Heart left ventricle (tissue), 16 donors: Measurements from ENCODE around the gene MACF1. TPM values are rescaled to one million over a fixed set of nuclear protein-coding genes. Genes with fewer than 3 reads are reported as not detected.
A peak's percentile ranks its signal among the peaks of the same experiment; 100 is the strongest.

Experiments
- ATAC-seq, 4 donors: fragments of 200-7000 bp; cut with Tn5 transposase; one replicate each; pipeline ENCODE4 v1.9.1; 2020 to 2022; ENCODE audit warnings: moderate library complexity in 4 of 4, mild to moderate bottlenecking in 3 of 4, moderate number of reproducible peaks in 1 of 4
- DNase-seq, 5 donors: peaks; one replicate each; pipeline ENCODE4 v3.0.0-alpha.2; 2020
- H3K27ac ChIP-seq, 12 donors: fragments of 200-600 bp; sonication (generic) in 4 of 12; one replicate each; pipeline versions ENCODE4 v1.5.0 to v1.8.0; 2016 to 2022; ENCODE audit warnings: mild to moderate bottlenecking in 2 of 12
- H3K27me3 ChIP-seq, 9 donors: fragments of 200-600 bp; sonication (generic) in 2 of 9; one replicate each; pipeline versions ENCODE4 v1.5.1 to v1.8.0; 2016 to 2022; ENCODE audit warnings: mild to moderate bottlenecking in 3 of 9
- H3K36me3 ChIP-seq, 9 donors: fragments of 200-600 bp; sonication (generic) in 2 of 9; one replicate each; pipeline versions ENCODE4 v1.5.0 to v1.8.0; 2018 to 2022; ENCODE audit warnings: mild to moderate bottlenecking in 2 of 9
- H3K4me1 ChIP-seq, 12 donors: fragments of 200-600 bp; sonication (generic) in 4 of 12; one replicate each; pipeline versions ENCODE4 v1.5.0 to v1.8.0; 2016 to 2022; ENCODE audit warnings: mild to moderate bottlenecking in 3 of 12
- H3K4me3 ChIP-seq, 12 donors: fragments of 200-600 bp; sonication (generic) in 4 of 12; one replicate each; pipeline versions ENCODE4 v1.5.0 to v1.8.0; 2017 to 2022; ENCODE audit warnings: mild to moderate bottlenecking in 9 of 12, moderate library complexity in 4 of 12
- H3K9me3 ChIP-seq, 12 donors: fragments of 200-600 bp; sonication (generic) in 4 of 12; one replicate each; pipeline versions ENCODE4 v1.5.0 to v1.8.0; 2016 to 2022; ENCODE audit warnings: mild to moderate bottlenecking in 1 of 12
- POLR2A ChIP-seq, 2 donors: fragments of 450-650 bp; IDR thresholded peaks; one replicate each; pipeline ENCODE4 v1.6.1; 2017; ENCODE audit warnings: antibody characterized with exemption in 2 of 2, mild to moderate bottlenecking in 2 of 2, moderate library complexity in 2 of 2
- WGBS, 4 donors: extraction: QIAGEN DNeasy Blood & Tissue Kit in 2 of 4; methylation state at CpG; one replicate each; pipeline versions ENCODE4 v1.1.5 to v1.1.7; 2013 to 2018; 5-methylcytosine and 5-hydroxymethylcytosine counted together
- intact Hi-C, 10 donors: fragments of 100-400 bp; cut with DNase I; formaldehyde crosslinking; loops; one replicate each; pipeline versions ENCODE4 v1.11.1 to v1.14.2; 2022
- polyA plus RNA-seq, 2 donors: library from polyadenylated mRNA; stranded (reverse); fragments of 200-250 nt; gene quantifications; one replicate each; pipeline ENCODE4 v1.2.3, GENCODE V29; 2013
- total RNA-seq, 9 donors: library from RNA; depleted of rRNA in 2 of 9; stranded (reverse); fragments of >200 nt in 2 of 9; fragmentation: NEBNext Ultra II Directional in 3 of 9; extraction: Animal tissue kit (Norgen Biotek cat#: 25700) in 3 of 9; gene quantifications; one replicate each; pipeline versions ENCODE4 v1.1.0 to v1.2.4, GENCODE V29; 2016 to 2023
- TF ChIP-seq, protein P1 (sequence below), 12 donors: fragments of 200-600 bp; sonication (generic) in 4 of 12; IDR thresholded peaks; one replicate each; pipeline versions ENCODE4 v1.5.0 to v1.8.0; 2018 to 2022; ENCODE audit warnings: antibody characterized with exemption in 12 of 12, mild to moderate bottlenecking in 5 of 12
- donor health status: ischemic (EF 13 %, LVEDD 7.1; RV severe dilation, severe dysfunction).
- donor health status: healthy with polysubstance abuse.
- donor health status: DM: no; HTN: yes; CAD: no.
- donor health status: DM: no; HTN: no; CAD: no.
- donor health status: ischemic (EF 25% LVEDD 6.9; RV normal size, moderate dysfunction).
- donor health status: ischemic (EF 25% LVEDD 5.7; RV mildly dilated, moderate dysfunction).
- donor health status: healthy.
- donor health status: DM: yes; HTN: yes; CAD: no.
- donor health status: ischemic (EF 35%, LVEDD 5.7; RV mildly dilated, moderate dysfunction).
- donor health status: nonischemic (EF 11% LVEDD 7.7; RV severe dilation, severe dysfunction).
- donor health status: DM: yes; HTN: yes; CAD: no.
- donor health status: PGD.
- donor health status: ischemic (EF 29% LVEDD 5.4; RV normal size, mild dysfunction).
- donor health status: nonischemic (EF 23%, LVEDD 6.1; RV moderate dilation, normal function).

The MACF1 gene
- total and polyA plus RNA-seq, 11 donors, result 102 to 436 (median 251) TPM

DNA sequence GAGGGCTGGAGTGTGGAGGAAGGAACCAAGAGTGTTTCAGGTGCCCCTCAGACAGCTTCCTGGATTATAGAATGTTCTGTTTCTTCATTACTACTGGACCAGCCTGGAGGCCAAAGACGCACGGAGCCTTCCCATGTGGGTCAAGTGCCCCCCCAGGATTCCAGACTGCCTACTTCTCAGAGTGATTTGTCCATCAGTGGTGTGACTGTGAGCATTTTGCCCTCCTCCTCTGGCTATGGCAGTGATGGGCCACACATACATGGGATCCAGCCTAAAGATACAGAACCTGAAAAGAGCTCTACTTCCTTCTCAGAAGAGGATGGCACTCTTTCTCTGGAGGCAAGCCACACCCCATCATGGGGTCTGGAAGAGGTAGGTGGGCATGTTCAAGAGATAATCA, 64.9 kb downstream of the MACF1 start:
- no peak for TF ChIP-seq POLR2A (IDR thresholded peaks at IDR 0.05)
- TF ChIP-seq, protein P1, sequence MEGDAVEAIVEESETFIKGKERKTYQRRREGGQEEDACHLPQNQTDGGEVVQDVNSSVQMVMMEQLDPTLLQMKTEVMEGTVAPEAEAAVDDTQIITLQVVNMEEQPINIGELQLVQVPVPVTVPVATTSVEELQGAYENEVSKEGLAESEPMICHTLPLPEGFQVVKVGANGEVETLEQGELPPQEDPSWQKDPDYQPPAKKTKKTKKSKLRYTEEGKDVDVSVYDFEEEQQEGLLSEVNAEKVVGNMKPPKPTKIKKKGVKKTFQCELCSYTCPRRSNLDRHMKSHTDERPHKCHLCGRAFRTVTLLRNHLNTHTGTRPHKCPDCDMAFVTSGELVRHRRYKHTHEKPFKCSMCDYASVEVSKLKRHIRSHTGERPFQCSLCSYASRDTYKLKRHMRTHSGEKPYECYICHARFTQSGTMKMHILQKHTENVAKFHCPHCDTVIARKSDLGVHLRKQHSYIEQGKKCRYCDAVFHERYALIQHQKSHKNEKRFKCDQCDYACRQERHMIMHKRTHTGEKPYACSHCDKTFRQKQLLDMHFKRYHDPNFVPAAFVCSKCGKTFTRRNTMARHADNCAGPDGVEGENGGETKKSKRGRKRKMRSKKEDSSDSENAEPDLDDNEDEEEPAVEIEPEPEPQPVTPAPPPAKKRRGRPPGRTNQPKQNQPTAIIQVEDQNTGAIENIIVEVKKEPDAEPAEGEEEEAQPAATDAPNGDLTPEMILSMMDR (IDR thresholded peaks at IDR 0.05), result no peak
- no peak for ATAC-seq
- intact Hi-C loops, result no loop called here
- Histone ChIP-seq H3K36me3 (peaks cover 0 to 14% (median 0%) of the 10 kb centered on the region in 9 donors), H3K4me3 (peak overlapping the region in 4 of 12 donors; percentile 6 to 51 (median 38)), H3K27me3 (no peaks in the 10 kb centered on the region), H3K27ac (peak overlapping the region in 6 of 12 donors; percentile 22 to 84 (median 66)), H3K4me1 (peaks cover 7 to 85% (median 69%) of the 10 kb centered on the region in 12 donors), H3K9me3 (no peaks in the 10 kb centered on the region)
- 40 to 77% (median 61%) methylated on average over 2 of the region's 2 CpGs for WGBS, 4 donors
- DNase-seq, result no peak

DNA sequence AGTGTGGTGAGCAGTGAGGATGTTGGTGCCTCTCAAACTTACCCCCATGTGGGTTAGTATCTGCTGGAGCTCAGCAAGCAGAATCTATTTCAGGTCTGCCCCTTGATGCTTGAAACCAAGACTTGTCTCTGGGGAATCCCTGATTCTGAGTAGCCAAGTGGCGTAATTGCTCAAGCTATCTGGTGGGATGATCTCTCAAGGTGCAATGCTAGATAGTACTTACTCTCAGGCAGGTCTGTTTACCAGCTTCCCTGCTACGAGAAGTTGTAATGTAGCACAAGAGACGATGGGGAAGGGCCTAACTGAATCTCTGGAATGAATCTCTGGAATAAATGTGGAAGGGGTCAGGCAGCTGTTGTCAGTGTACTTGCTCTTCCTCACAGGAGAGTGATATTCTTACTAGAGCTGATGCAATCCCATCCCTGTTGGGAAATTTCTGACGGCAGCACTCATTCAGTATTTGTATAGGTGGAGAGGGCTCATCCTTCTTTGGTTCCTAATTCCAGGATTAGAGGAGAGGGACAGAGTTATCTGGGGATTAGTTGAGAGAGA, 65.4 kb downstream of the MACF1 start:
- no peak for TF ChIP-seq POLR2A (IDR thresholded peaks at IDR 0.05)
- TF ChIP-seq, protein P1 (IDR thresholded peaks at IDR 0.05), result no peak
- WGBS, 4 donors, result 68 to 80% (median 74%) methylated on average over 4 of the region's 4 CpGs
- intact Hi-C loops, result loop anchor here in 2 of 10 donors (5.0 to 10.0 kb wide), 2 partner anchors 168 to 265 kb away; no protein-coding TSS in a partner anchor

DNA sequence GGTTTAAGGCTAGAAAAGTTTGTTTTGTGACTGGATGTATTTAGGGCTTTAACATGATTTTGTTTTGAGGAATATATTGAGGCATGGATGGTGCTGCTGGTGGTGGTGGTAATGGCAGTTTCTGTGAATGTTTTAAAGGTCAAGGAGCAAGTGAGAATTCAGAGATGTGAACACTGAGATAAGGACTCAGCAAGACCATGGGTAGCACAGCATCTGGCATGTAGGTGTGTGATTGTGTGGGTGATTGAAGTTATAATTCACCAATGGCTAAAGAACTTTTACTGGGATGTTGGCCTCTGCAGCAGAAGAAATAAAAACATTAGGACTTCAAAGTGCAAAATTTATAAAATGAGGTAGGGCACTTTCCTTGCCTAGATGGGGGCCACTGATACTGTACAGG, 65.9 kb downstream of the MACF1 start:
- Histone ChIP-seq H3K9me3 (no peaks in the 10 kb centered on the region), H3K4me3 (peak overlapping the region in 1 of 12 donors; percentile 6), H3K27me3 (no peaks in the 10 kb centered on the region), H3K27ac (peak overlapping the region in 4 of 12 donors; percentile 21 to 84 (median 49)), H3K36me3 (peaks cover 0 to 16% (median 0%) of the 10 kb centered on the region in 9 donors), H3K4me1 (peaks cover 7 to 85% (median 70%) of the 10 kb centered on the region in 12 donors)
- ATAC-seq (no peak), DNase-seq (no peak)
- TF ChIP-seq, protein P1 (IDR thresholded peaks at IDR 0.05), result no peak
- intact Hi-C loops, result loop anchor here in 2 of 10 donors (5.0 to 10.0 kb wide), 2 partner anchors 168 to 264 kb away; no protein-coding TSS in a partner anchor

More for the DNA sequence above, 65.4 kb downstream of the MACF1 start:
- peak overlapping the region in 6 of 12 donors; percentile 21 to 84 (median 66) for H3K27ac ChIP-seq
- no peak for DNase-seq
- peaks cover 7 to 85% (median 69%) of the 10 kb centered on the region in 12 donors for H3K4me1 ChIP-seq
- peaks cover 0 to 14% (median 0%) of the 10 kb centered on the region in 9 donors for H3K36me3 ChIP-seq
- H3K9me3 ChIP-seq, result no peaks in the 10 kb centered on the region
- ATAC-seq, result peak in 2 of 4 donors; percentile 14 to 22
- peak overlapping the region in 3 of 12 donors; percentile 6 to 45 (median 22) for H3K4me3 ChIP-seq
- no peaks in the 10 kb centered on the region for H3K27me3 ChIP-seq

DNA sequence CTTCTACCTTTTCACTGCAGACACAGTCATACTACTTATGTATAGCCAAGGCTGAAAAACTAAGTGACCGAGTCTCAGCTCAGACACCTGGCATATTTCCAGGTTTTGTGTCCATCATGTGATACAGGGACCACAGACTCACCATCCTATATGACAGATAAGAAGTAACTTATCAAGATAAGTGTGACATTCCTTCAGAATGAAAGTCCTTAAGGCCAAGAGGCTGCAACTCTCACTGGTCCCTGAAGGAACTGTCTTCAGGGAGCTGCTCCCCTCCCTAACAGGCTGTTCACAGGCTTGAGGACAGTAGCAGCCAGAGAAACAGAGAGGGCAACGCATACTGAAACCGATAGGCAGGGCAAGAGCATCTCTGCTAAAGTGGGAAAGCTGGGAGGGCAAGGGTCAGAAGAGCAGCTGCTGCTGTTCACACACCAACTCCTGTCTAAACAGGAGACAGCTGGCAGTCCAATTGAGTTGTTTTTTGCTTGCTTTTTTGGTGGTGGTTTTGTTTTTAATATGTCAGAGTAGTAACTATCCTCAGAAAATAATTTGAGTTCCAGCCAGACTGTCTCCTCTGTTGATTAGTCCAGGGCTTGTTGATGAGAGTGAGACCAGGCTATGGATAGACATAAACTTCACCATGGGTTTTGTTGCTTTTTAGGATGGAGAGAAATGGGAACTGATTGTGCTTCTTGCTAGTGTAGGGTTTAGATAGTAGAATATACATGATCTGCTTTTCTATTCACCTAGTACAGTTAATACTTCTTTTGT, 67.7 kb downstream of the MACF1 start:
- peaks cover 7 to 79% (median 60%) of the 10 kb centered on the region in 12 donors for H3K4me1 ChIP-seq
- intact Hi-C loops, result loop anchor here in 2 of 10 donors (5.0 to 10.0 kb wide), 2 partner anchors 170 to 263 kb away; no protein-coding TSS in a partner anchor

More for the DNA sequence above, 67.7 kb downstream of the MACF1 start:
- Histone ChIP-seq H3K9me3 (no peaks in the 10 kb centered on the region), H3K27ac (peak overlapping the region in 9 of 12 donors; percentile 1 to 84 (median 18)), H3K4me3 (no peak overlapping the region), H3K36me3 (peaks cover 0 to 17% (median 0%) of the 10 kb centered on the region in 9 donors), H3K27me3 (no peaks in the 10 kb centered on the region)
- ATAC-seq, result peak in 3 of 4 donors; percentile 16 to 21 (median 18)
- TF ChIP-seq, protein P1 (IDR thresholded peaks at IDR 0.05), result no peak
- TF ChIP-seq POLR2A (IDR thresholded peaks at IDR 0.05), result no peak
- DNase-seq, result peak in 2 of 5 donors; percentile 14 to 33
- WGBS, 4 donors, result 19 to 29% (median 20%) methylated on average over 3 of the region's 3 CpGs
